GM18507 (cell line): Measurements from ENCODE around the gene SLC16A10.
"Not testable (repeated sequence)": the region's sequence is repeated elsewhere in the genome, so short reads cannot be mapped to it uniquely, and the experiment has no call there.

Source experiments
- DNase-seq: peaks from one replicate; pipeline ENCODE4 v3.0.0; 2011; ENCODE audit warnings: low read depth; ENCODE audit not compliant: insufficient read length; ENCODE audit errors: extremely low spot score
- FAIRE-seq: peaks from 2 replicates; lab custom pipeline; 2011; peaks lifted over from hg19 to GRCh38; lab: Jason Lieb, UNC

SLC16A10 gene

DNA sequence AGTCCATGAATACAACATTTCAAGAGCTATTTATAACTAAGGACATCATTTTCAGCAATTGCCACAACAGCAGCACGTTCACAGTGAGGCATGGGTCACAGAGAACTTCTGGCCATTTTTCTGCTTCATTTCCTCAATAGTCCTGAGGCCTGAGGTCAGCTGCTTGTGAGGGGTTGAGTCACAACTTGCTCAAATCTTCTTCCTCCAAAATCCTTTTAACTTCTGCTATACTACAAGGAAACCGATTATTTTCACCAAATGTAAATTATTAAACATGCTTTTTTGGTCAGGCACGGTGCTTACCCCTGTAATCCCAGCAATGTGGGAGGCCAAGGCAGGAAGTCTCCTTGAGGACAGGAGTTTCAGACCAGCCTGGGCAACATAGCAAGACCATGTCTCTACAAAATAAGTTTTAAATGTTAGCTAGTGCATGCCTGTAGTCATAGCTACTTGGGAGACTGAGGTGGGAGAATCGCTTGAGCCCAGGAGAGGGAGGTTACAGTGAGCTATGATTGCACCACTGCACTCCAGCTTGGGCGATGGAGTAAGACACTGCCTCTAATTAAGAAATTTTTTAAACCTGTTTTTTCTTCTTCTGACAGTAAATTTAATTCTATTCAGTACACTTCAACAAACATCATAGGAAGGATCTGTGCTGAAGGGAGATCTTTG lies 11.1 kb upstream of the SLC16A10 start:
- DNase-seq (no peak), FAIRE-seq (peak; percentile 57)

DNA sequence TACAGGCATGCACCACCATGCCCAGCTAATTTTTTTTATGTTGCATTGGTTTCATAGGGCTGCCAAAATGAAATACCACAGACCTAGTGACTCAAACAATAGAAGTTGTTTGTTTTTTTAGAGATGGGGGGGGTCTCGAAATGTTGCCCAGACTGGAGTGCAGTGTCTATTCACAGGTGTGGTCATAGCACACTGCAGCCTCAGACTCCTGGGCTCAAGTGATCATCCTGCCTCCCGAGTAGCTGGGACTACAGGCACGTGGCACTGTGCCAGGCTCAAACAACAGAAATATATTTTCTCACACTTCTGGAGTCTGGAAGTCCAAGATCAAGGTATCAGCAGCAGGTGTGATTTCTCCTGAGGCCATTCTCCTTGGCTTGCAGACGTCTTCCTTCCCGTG lies 6.6 kb upstream of the SLC16A10 start:
- DNase-seq (no peak), FAIRE-seq (no peak)

DNA sequence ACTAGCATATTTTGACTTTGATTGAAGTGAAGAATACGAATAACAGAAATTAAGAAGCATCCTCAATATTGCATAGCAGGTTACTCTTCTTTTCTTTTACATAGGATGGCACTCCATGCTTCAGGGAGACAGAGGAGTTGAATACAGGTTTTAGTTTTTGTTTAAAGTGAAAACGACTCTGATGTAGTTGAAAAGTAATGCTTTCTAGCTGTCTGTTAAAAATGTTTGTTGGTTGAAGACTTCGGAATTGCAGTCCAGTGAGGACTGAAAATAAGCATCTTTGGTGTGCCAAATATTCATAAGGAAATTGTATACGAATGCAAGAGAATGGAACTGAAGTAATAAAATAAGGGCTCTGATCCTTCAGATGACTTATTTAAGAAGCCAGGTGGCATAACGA lies 618 bp upstream of the SLC16A10 start:
- DNase-seq (no peak), FAIRE-seq (no peak)

DNA sequence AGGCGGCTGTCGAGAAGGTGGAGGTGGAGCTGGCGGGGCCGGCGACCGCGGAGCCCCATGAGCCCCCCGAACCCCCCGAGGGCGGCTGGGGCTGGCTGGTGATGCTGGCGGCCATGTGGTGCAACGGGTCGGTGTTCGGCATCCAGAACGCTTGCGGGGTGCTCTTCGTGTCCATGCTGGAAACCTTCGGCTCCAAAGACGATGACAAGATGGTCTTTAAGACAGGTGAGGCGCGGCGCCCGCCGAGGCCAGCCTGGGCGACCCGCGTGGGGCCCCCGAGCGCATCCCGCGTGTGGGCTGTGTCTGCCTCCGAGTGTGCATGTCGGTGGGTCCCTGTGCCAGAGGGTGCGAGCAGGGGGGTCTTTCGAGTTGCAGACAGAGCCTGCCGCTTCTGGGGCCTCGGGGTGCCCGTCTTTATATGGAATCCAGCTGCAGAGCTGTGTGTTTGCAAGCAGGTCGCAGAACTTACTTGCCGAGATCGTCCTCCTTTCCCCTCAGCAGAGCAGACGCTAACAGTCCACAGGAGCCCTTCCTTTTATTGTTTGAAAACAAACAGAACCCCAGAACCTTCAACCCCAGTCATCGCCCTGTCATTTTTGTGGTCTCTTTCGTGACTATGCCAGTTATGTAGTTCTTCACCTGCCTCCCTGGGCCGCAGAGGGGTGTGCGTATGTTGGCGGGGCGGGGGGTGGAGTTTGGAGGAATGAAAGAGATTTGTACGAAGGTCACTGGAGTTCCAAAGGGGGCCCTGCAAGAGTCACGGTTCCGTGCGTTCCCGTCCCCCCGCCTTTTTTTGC lies 766 bp downstream of the SLC16A10 start:
- no peak for DNase-seq
- peak; percentile 73 for FAIRE-seq

DNA sequence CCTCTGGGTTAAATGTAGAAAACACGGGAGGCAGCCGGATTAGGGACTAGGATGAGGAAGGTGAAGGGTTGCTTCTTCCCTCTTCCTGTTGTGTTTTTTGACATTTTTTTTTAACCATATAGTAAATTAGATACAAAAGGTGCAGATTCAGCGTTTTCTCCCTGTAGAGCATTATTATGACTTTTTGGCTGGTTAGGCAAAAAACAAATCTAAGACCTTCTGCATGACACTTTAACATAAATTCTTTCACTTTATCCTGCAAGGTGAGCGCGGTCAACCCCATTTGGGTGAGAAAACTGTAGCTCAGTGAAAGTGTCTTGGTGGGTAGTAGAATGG lies 1.3 kb downstream of the SLC16A10 start:
- no peak for FAIRE-seq
- DNase-seq, result no peak

DNA sequence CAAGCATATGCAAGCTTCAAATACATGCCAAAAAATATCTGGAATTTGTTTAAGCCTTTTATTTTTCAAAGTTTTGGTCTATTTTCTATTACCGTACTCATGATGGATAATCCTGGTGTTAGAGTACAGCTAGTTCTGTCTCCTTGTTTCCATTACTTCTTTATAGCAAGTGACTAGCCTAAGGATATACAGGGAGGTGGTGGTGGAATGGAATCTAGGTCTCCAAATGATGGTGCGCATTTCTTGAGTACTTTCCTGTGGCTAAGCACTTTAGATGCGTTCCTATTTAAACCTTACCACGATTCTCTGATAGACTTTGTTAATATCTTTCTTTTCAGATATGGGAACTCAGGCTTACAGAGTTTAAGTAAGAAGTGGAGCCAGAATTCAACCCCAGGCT lies 3.5 kb downstream of the SLC16A10 start:
- DNase-seq (no peak), FAIRE-seq (peak; percentile 5)

DNA sequence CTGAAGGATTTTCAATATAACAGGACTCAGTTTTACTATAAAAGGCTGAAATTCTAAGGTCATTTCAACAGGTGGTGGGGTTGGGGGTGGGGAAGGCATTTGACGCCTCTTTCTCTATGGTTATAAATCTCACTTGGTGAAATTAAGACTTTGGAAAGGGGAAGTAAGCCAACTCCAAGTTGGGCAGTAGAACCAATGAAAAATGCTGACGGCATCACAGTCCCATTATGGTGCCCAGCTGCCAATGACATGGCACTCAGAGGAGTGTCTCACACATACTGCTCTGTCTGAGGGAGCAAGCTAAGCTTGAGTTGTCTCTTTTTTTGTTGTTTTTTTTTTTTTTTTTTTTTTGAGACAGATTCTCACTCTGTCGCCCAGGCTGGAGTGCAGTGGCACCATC lies 4.7 kb downstream of the SLC16A10 start:
- FAIRE-seq (no peak), DNase-seq (no peak)

DNA sequence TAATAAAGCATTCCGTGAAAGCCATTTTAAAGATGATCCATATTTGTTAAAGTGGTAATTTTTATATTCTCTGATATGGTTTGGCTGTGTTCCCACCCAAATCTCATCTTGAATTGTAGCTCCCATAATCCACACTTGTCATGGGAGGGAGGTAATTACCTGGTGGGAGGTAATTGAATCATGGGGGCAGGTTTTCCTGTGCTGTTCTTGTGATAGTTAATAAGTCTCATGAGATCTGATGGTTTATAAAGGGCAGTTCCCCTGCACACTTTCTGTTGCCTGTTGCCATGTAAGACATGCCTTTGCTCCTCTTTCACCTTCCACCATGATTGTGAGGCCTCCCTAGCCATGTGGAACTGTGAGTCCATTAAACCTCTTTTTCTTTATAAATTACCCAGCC lies 8.2 kb downstream of the SLC16A10 start:
- not testable (repeated sequence) for DNase-seq
- peak; percentile 47 for FAIRE-seq

DNA sequence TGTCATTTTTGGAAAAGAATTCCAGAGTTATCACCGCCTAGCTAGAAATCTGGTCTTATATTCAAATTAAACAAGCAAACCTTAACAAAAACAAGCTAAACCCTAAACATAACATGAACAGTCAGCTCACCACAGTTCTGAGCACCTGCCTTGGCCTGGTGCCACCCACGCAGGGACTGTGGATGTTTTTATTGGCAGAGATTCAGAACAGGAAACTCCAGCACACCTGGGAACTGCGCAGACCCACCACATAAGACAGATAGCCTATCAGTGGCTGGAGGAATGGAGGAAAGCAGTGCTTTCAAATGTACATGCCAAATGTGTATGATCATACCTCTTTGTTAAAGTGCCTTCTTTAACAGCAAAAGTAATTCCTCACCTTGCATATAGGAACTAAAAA lies 8.9 kb downstream of the SLC16A10 start:
- DNase-seq (no peak), FAIRE-seq (peak; percentile 48)

DNA sequence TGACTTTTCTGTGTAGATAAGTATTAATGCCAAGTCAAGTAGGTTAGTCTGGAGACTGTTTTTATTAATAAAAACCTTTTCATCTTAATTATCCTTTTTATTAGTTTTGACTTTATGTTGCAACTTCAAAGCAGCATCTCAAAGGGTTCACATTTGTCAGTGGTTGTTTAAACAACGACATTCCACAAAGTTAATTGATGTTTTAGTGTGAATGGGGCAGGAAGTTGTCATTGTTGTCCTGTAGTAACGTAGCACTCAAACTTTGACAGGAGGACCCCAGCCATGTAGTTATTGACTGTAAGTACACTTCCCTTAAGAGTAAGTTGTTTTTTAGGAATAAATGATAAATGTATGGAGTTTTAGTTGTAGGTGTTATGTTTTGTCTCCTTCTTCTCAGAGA lies 11.3 kb downstream of the SLC16A10 start:
- no peak for FAIRE-seq
- no peak for DNase-seq

DNA sequence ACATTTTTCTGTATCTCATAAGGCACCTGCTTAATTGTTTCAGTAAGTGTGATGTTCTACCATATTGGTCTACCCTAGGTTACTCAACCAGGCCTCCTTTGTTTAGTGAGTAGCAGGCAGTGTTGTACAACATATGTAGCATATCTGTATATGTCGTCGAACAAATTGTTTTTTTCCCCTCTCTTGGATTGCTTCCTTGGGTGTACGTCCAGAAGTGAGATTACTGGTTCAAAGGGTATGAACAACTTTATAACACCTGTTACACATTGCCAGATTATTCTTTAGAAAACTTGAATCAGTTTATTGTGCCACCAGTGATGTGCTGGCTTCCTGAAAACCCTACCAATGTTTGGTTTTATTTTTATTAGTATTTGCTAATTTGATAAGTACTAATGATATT lies 14.7 kb downstream of the SLC16A10 start:
- DNase-seq (no peak), FAIRE-seq (no peak)

DNA sequence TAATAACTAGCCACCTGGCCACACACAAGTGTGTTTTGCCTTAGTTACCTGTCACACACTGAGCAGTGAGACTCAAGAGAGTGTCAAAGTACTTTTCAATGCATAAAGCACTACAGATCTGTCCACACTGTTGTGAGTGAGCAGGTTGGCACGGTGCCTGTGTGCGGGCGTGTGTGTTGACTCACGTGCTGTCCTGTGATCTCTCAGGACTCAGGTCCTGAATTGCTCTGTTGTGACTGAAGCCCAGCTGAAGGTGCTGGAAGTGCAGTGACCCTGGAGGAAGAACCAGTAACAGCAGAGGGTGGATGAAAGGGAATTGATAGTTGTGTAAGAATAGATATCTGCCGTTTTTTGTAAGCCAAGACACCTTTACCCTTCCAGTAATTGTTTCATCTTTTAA lies 18.3 kb downstream of the SLC16A10 start:
- DNase-seq (no peak), FAIRE-seq (no peak)

DNA sequence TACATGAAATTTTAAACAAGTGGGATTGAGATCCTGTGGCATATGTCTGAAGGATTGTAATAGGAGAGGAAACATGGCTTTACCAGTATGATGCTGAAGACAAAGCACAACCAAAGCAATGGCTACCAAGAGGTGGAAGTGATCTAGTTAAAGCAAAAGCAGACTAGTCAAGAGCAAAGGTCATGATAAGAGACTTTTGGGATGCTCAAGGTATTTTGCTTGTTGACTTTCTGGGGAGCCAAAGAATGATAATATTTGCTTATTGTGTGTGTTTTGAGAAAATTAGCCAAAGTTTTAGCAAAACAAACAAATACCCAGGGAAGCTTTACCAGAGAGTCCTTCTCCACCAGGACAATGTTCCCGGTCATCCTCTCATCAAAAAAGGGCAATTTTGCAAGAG lies 20.3 kb downstream of the SLC16A10 start:
- no peak for FAIRE-seq
- no peak for DNase-seq

DNA sequence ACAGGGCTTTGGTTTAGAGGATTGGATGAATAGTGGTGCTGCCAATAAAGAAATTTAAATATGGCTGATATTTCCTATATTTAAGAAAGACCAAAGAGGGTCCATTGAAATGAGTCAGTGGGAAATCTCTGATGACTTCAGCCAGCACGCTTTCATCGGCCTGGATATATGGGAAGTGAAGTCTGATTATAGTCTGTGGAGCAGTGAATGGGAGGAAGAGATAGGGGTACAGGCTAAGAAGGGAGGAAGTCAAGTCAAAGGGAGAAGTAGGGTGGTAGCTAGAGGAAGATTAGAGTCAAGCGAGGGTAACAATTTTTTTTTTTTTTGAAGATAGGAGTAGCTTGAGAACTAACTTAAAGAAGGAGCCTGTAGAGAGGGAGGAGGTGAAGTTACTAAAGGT lies 22.7 kb downstream of the SLC16A10 start:
- FAIRE-seq (no peak), DNase-seq (no peak)

DNA sequence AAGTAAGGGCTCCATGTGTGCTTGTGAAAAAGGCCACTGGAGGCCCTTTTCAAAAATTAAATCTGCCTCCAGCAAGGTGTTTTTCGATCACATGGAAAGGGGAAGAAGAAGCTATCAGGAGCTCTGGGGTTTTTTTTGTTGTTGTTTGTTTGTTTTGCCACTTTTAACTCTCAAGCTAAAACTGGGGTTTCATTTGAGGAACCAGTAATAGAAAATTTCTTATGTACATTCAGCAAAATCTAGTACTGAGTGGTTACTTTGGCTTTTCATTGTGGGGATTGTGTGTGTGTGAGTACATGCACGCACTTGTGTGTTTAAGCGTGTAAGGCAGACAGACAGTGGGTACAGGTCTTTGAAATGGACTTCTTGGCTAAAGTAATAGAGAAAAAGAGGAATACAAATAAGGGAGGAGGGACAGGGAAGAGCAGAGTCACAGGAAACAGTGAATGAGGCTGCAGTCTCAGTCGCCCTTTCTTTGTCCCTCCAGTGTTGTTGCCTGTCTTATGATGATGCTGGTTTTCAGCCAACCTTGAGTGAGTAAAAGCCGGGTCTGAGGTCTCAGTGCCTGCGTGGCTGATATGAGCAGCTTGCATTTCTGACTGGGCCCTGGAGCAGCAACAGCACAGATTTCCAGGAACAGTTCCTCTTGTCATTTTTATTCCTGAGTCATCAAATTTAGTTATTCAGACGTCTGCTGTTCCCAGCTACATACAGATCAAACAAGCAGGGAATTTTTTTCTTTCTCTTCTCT lies 26.2 kb downstream of the SLC16A10 start:
- FAIRE-seq, result peak; percentile 50
- DNase-seq, result no peak

DNA sequence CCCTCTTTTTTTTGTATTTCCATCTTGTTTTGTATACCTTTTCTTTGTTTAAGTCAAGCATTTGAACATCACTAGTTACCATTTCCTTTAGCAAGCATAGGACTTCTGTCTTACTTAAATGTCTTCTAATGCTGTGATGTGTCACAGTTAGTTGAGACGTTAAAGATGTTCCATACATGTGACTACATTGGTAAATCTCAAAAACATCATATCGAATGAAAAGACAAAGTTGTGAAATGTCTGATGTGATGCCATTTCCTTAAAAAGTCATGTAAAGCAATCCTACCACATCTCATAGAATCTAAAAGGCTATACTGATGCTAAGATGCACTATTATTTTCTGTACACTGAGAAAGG lies 26.8 kb downstream of the SLC16A10 start:
- FAIRE-seq, result no peak
- DNase-seq, result no peak

DNA sequence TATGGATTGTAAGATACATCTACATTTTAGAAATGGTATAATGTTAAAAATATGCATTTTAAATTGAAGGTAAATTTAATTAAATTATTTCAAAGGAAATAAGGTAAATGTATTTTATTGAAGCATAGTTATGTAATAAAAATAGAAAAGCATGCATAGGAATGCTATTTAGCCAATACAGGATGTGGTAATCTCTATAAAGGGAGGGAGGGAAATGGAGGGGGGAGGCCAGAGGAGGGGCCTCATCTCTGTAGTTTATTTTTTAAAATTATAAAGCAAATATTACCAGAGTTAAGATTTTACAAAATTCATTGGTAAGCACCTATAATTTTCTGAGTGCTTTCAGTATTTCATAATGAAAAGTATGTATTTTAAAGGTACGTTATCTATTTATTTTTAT lies 27.2 kb downstream of the SLC16A10 start:
- no peak for FAIRE-seq
- DNase-seq, result no peak

DNA sequence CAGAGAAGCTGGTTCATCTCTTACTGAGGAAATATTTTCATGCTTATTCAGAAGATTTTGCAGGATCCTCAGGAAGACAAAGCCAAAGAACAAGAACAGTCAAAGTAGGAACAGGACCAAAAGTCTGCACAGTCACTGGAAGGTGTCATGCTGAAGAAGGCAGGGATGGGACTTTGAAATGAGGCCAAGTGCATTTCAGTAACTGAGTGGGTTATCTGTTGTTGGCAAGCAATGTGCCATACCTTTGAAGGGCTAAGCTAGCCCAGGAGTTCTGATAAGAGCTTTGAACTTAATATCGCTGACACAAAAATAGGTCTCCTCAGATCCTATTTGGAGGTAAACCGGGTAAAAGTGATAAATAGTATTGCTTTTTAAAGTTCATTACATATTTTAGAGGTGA lies 31.5 kb downstream of the SLC16A10 start:
- FAIRE-seq, result no peak

DNA sequence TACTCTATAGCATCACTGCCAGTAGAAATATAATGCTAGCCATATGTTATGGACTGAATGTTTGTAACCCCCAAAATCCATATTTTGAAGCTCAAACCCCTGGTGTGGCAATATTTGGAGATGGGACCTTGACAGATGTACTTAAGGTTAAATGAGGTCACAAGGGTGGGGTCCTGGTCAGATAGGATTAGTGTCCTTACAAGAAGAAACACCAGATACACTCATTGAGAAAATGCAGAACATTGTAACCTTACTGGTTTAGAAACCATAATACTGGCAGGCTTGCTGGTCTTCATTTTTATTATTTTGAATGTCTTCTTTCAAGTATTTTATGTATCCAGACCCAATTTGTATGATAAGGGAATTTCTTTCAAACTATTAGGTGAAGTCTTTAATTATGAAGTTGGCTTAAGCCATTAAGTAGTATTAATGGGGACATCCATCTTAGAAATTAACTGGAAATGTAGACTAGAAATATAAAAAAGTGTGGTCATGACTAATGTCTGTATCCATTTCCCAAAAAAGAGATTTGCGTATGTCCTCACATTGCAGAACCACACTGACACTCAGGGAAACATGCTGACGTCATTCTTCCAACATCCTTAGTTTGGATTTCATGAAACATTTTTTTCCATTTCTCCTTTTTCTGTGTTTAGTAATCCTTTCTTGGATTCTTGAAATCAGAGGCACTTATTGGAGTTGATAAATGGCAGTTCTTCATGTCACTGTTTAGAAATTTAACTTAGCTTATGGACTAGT lies 32.4 kb downstream of the SLC16A10 start:
- no peak for DNase-seq
- FAIRE-seq, result no peak

More for the DNA sequence above, 31.5 kb downstream of the SLC16A10 start:
- DNase-seq, result no peak

DNA sequence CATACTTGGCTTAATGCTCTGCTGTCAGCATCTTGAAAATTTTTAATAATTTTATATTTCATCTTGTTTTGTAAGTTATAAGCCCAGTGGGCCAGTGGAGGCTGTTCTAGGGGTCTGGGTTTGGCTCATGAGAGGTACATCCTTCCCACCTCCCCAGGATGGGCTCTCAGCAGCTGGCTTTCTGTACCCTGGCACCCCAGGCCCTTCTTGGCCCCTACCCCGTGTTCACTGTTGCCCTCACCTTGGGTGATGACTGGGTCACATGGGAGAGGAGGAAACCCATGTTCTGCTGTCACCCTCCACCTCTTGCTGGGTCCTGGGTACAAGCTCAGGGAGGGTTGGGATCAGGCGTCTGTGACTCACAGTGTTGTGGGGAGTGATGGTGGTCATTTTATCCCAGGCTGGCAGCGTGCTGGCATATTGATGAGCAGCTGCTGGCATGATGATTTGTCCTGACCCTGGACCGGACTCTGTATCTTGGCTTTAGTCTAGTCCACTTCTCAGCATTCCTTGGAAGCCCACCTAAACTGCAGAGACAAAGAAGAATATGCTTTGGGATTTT lies 34.6 kb downstream of the SLC16A10 start:
- DNase-seq, result no peak
- FAIRE-seq, result no peak
